HepG2 (cell line): ENCODE data around the gene CISD3.

Experiments
- BHLHE40 ChIP-seq: IDR thresholded peaks from 2 replicates; pipeline ENCODE4 v1.6.1; 2011; ENCODE audit warnings: low read length, improper control_type of control experiment
- CTCF ChIP-seq: sonication (generic); formaldehyde crosslinking; IDR thresholded peaks from 2 replicates; pipeline ENCODE4 v1.5.0; 2020; ENCODE audit warnings: mild to moderate bottlenecking, missing genetic modification reagents, moderate library complexity
- MIER2 ChIP-seq: IDR thresholded peaks from 2 replicates; pipeline ENCODE4 v1.6.1; 2016; ENCODE audit warnings: missing biosample characterization, missing genetic modification reagents
- NR2F6 ChIP-seq, 2 experiments: IDR thresholded peaks; 2 replicates each; pipeline ENCODE4 v1.6.1; 2016; ENCODE audit warnings: antibody characterized with exemption in 1 of 2, mild to moderate bottlenecking in 1 of 2
- ZNF713 ChIP-seq: sonication (generic); formaldehyde crosslinking; IDR thresholded peaks from 2 replicates; pipeline ENCODE4 v1.4.0; 2020; ENCODE audit warnings: mild to moderate bottlenecking, missing genetic modification reagents
- ZSCAN12 ChIP-seq: sonication (generic); formaldehyde crosslinking; IDR thresholded peaks from 2 replicates; pipeline ENCODE4 v1.9.0; 2021; ENCODE audit warnings: mild to moderate bottlenecking, missing genetic modification reagents

GRCh38 chr17:38738686-38739085, 8.5 kb downstream of the CISD3 start:
- TF ChIP-seq ZNF713 (CRISPR knock-in tag) (no peak), CTCF (CRISPR knock-in tag) (no peak), BHLHE40 (no peak), ZSCAN12 (CRISPR knock-in tag) (no peak), NR2F6 (IDR thresholded peaks at IDR 0.05) (no peak), NR2F6 (CRISPR knock-in tag; IDR thresholded peaks at IDR 0.05) (no peak), MIER2 (CRISPR knock-in tag) (no peak)
